Neuronal stem cell (in vitro differentiated cells): ENCODE measurements around the gene PPARG. TPM values are rescaled to one million over a fixed set of nuclear protein-coding genes. Genes with fewer than 3 reads are reported as not detected.
A peak's percentile ranks its signal among the peaks of the same experiment; 100 is the strongest.

Experiments
- DNase-seq: peaks from one replicate; pipeline ENCODE4 v3.0.0-alpha.2; 2013; ENCODE audit warnings: low spot score
- H2AFZ ChIP-seq: one replicate; pipeline ENCODE4 v1.6.1; 2013; ENCODE audit warnings: mild to moderate bottlenecking, low read length, inconsistent platforms
- H2AK5ac ChIP-seq: 2 replicates; pipeline ENCODE4 v1.6.1; 2013; ENCODE audit warnings: low read depth, mild to moderate bottlenecking, inconsistent platforms, low read length, moderate library complexity, mixed read lengths
- H2BK120ac ChIP-seq: 2 replicates; pipeline ENCODE4 v1.6.1; 2013; ENCODE audit warnings: low read depth, mild to moderate bottlenecking, inconsistent platforms, low read length, moderate library complexity, mixed read lengths
- H2BK12ac ChIP-seq: one replicate; pipeline ENCODE4 v1.6.1; 2013; ENCODE audit warnings: low read length, inconsistent platforms
- H2BK15ac ChIP-seq: 2 replicates; pipeline ENCODE4 v1.6.1; 2013; ENCODE audit warnings: mild to moderate bottlenecking, low read length, inconsistent platforms, mixed read lengths
- H2BK5ac ChIP-seq: one replicate; pipeline ENCODE4 v1.6.1; 2013; ENCODE audit warnings: inconsistent platforms, mild to moderate bottlenecking, low read length, moderate library complexity
- H3K14ac ChIP-seq: one replicate; pipeline ENCODE4 v1.6.1; 2013; ENCODE audit warnings: low read length, inconsistent platforms
- H3K18ac ChIP-seq: 2 replicates; pipeline ENCODE4 v1.6.1; 2013; ENCODE audit warnings: low read length, inconsistent platforms
- H3K23ac ChIP-seq: 2 replicates; pipeline ENCODE4 v1.6.1; 2013; ENCODE audit warnings: low read depth, mild to moderate bottlenecking, mixed read lengths, low read length, inconsistent platforms; ENCODE audit not compliant: poor library complexity
- H3K27ac ChIP-seq: replicated peaks from 3 replicates; pipeline ENCODE4 v1.5.1; 2013; ENCODE audit warnings: low read length, inconsistent platforms
- H3K27me3 ChIP-seq, 3 experiments: 2 replicates each; pipeline ENCODE4 v1.6.1; 2013; ENCODE audit warnings: low read length in 3 of 3, mild to moderate bottlenecking in 2 of 3, inconsistent platforms in 1 of 3, low read depth in 1 of 3, mixed read lengths in 1 of 3, moderate library complexity in 1 of 3; ENCODE audit not compliant: control insufficient read depth in 3 of 3, insufficient read depth in 3 of 3
- H3K36me3 ChIP-seq, 2 donors: replicated peaks in 1 of 2; 2 replicates each; pipeline ENCODE4 v1.6.1; 2013; ENCODE audit warnings: low read length in 2 of 2; ENCODE audit not compliant: control insufficient read depth in 2 of 2, insufficient read depth in 2 of 2
- H3K4ac ChIP-seq: 2 replicates; pipeline ENCODE4 v1.6.1; 2013; ENCODE audit warnings: inconsistent platforms, mild to moderate bottlenecking, low read length, moderate library complexity
- H3K4me1 ChIP-seq, 2 donors: 1 replicate in 1 of 2; 2 replicates in 1 of 2; pipeline ENCODE4 v1.6.1; 2013; ENCODE audit warnings: low read length in 2 of 2, low read depth in 1 of 2; ENCODE audit not compliant: control insufficient read depth in 2 of 2, insufficient read depth in 1 of 2
- H3K4me2 ChIP-seq: one replicate; pipeline ENCODE4 v1.6.1; 2013; ENCODE audit warnings: mild to moderate bottlenecking, low read length, inconsistent platforms; ENCODE audit not compliant: insufficient read depth, poor library complexity, severe bottlenecking
- H3K4me3 ChIP-seq, 2 donors: 2 replicates each; pipeline ENCODE4 v1.5.1; 2013; ENCODE audit warnings: low read length in 2 of 2, mild to moderate bottlenecking in 2 of 2, inconsistent platforms in 1 of 2, moderate library complexity in 1 of 2
- H3K79me1 ChIP-seq: one replicate; pipeline ENCODE4 v1.6.1; 2013; ENCODE audit warnings: low read depth, mild to moderate bottlenecking, inconsistent platforms, low read length, moderate library complexity
- H3K9ac ChIP-seq: one replicate; pipeline ENCODE4 v1.6.1; 2013; ENCODE audit warnings: mild to moderate bottlenecking, low read depth, low read length, inconsistent platforms; ENCODE audit not compliant: poor library complexity
- H3K9me3 ChIP-seq, 2 donors: replicated peaks in 1 of 2; 2 replicates each; pipeline versions ENCODE3 to v1.6.1; 2013; ENCODE audit warnings: low read length in 2 of 2, mild to moderate bottlenecking in 2 of 2, inconsistent platforms in 1 of 2, low read depth in 1 of 2, mixed read lengths in 1 of 2, moderate library complexity in 1 of 2; ENCODE audit not compliant: control insufficient read depth in 2 of 2, insufficient read depth in 1 of 2
- H4K8ac ChIP-seq: one replicate; pipeline ENCODE4 v1.6.1; 2013; ENCODE audit warnings: low read depth, mild to moderate bottlenecking, inconsistent platforms, low read length, moderate library complexity
- H4K91ac ChIP-seq: one replicate; pipeline ENCODE4 v1.6.1; 2013; ENCODE audit warnings: low read length, low read depth, mild to moderate bottlenecking, inconsistent platforms; ENCODE audit not compliant: poor library complexity
- WGBS, 2 donors: extraction: QIAGEN DNeasy Blood & Tissue Kit; methylation state at CpG; one replicate each; pipeline ENCODE4 v1.1.7; 2013; ENCODE audit warnings: missing lambda C conversion rate in 2 of 2, mixed read lengths in 1 of 2; ENCODE audit not compliant: insufficient read length in 2 of 2, insufficient replicate concordance in 1 of 2; ENCODE audit errors: extremely low coverage in 2 of 2; 5-methylcytosine and 5-hydroxymethylcytosine counted together
- polyA plus RNA-seq, 2 experiments: library from polyadenylated mRNA; stranded (reverse); fragments of 200-250 nt; gene quantifications; one replicate each; pipeline ENCODE4 v1.2.3, GENCODE V29; 2013

PPARG gene
- 0.59 TPM for polyA plus RNA-seq (2013, experiment 1 of 2)
- polyA plus RNA-seq (2013, experiment 2 of 2): 0.76 TPM

GRCh38 chr3:12288182-12289129 lies at the start of gene PPARG:
PPARG (plus strand) TSS chr3:12289070; CDS start chr3:12379712, 90,642 bp downstream.
- H3K27me3 ChIP-seq: peaks cover 8 to 76% (median 25%) of the 10 kb centered on the region in 3 experiments
- H2AK5ac ChIP-seq: no peak within 1 kb of the TSS
- H3K4me3 ChIP-seq: peak within 1 kb of the TSS in 1 of 2 donors; percentile 81
- H3K36me3 ChIP-seq: no peaks in the 10 kb centered on the region
- H2BK12ac ChIP-seq: no peak within 1 kb of the TSS
- H3K79me1 ChIP-seq: no peaks in the 10 kb centered on the region
- peak; percentile 33 for DNase-seq
- H2BK120ac ChIP-seq: no peak within 1 kb of the TSS
- no peaks in the 10 kb centered on the region for H3K4me1 ChIP-seq
- no peak within 1 kb of the TSS for H3K27ac ChIP-seq
- peak within 1 kb of the TSS; percentile 80 for H2AFZ ChIP-seq
- H3K23ac ChIP-seq: peak within 1 kb of the TSS; percentile 89
- H2BK5ac ChIP-seq: peak within 1 kb of the TSS; percentile 53
- no CpG with 5 or more reads among the region's 87 CpGs for WGBS, 2 donors
- peak within 1 kb of the TSS; percentile 75 for H2BK15ac ChIP-seq
- peak within 1 kb of the TSS; percentile 84 for H3K9ac ChIP-seq
- no peaks in the 10 kb centered on the region for H3K9me3 ChIP-seq
- no peak within 1 kb of the TSS for H3K4ac ChIP-seq
- H4K8ac ChIP-seq: peak within 1 kb of the TSS; percentile 43
- H4K91ac ChIP-seq: no peak within 1 kb of the TSS
- H3K4me2 ChIP-seq: peak within 1 kb of the TSS; percentile 98
- peak within 1 kb of the TSS; percentile 56 for H3K14ac ChIP-seq
- peak within 1 kb of the TSS; percentile 92 for H3K18ac ChIP-seq

DNA sequence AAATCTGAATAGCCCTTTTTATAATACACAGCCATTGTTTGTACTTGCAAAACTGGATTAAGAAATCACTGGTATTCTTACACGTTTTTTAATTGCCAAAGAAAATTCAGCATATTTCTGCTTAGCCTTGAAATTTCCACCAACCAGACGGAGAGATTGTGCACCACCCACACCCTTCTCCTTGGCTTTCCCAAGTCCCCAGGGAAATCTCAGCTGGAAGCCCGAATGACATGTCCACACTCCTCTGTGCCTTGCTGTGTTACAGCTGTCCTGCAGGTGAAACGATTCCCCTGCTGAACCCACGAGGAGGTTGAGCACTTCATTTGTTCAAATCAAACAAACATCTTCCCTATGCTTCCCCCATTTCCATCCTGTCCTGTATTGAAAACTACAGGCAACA lies 49.6 kb upstream of the PPARG start:
- Histone ChIP-seq H4K91ac (no peak overlapping the region), H2BK12ac (no peak overlapping the region), H3K9me3 (no peaks in the 10 kb centered on the region), H3K18ac (no peak overlapping the region), H3K14ac (no peak overlapping the region), H3K4me2 (no peak overlapping the region), H2AFZ (no peak overlapping the region), H3K36me3 (no peaks in the 10 kb centered on the region), H3K4me3 (no peak overlapping the region), H3K23ac (no peak overlapping the region), H2AK5ac (no peak overlapping the region), H3K27me3 (no peaks in the 10 kb centered on the region), H2BK15ac (no peak overlapping the region), H3K9ac (no peak overlapping the region), H3K4me1 (no peaks in the 10 kb centered on the region), H3K27ac (no peak overlapping the region), H3K4ac (no peak overlapping the region), H2BK5ac (no peak overlapping the region), H2BK120ac (no peak overlapping the region), H3K79me1 (no peaks in the 10 kb centered on the region), H4K8ac (no peak overlapping the region)
- WGBS, 2 donors: no CpG with 5 or more reads among the region's 5 CpGs
- no peak for DNase-seq

GRCh38 chr3:12242772-12243171 lies 46.1 kb upstream of the PPARG start:
- H2BK15ac ChIP-seq: no peak overlapping the region
- no peak overlapping the region for H3K23ac ChIP-seq
- no peak overlapping the region for H3K18ac ChIP-seq
- H3K36me3 ChIP-seq: no peaks in the 10 kb centered on the region
- no peak overlapping the region for H3K4me2 ChIP-seq
- no peak overlapping the region for H4K8ac ChIP-seq
- H3K27ac ChIP-seq: no peak overlapping the region
- WGBS, 2 donors: 100% methylated on average over 1 of the region's 2 CpGs; no CpG with 5 or more reads in 1 of the 2 donors
- H3K4ac ChIP-seq: no peak overlapping the region
- no peak overlapping the region for H2BK120ac ChIP-seq
- H3K79me1 ChIP-seq: no peaks in the 10 kb centered on the region
- H2BK5ac ChIP-seq: no peak overlapping the region
- no peak overlapping the region for H2AK5ac ChIP-seq
- H2AFZ ChIP-seq: no peak overlapping the region
- no peaks in the 10 kb centered on the region for H3K27me3 ChIP-seq
- DNase-seq: no peak
- no peak overlapping the region for H4K91ac ChIP-seq
- H2BK12ac ChIP-seq: no peak overlapping the region
- H3K14ac ChIP-seq: no peak overlapping the region
- H3K4me1 ChIP-seq: no peaks in the 10 kb centered on the region
- H3K9ac ChIP-seq: no peak overlapping the region
- no peaks in the 10 kb centered on the region for H3K9me3 ChIP-seq
- H3K4me3 ChIP-seq: no peak overlapping the region

DNA sequence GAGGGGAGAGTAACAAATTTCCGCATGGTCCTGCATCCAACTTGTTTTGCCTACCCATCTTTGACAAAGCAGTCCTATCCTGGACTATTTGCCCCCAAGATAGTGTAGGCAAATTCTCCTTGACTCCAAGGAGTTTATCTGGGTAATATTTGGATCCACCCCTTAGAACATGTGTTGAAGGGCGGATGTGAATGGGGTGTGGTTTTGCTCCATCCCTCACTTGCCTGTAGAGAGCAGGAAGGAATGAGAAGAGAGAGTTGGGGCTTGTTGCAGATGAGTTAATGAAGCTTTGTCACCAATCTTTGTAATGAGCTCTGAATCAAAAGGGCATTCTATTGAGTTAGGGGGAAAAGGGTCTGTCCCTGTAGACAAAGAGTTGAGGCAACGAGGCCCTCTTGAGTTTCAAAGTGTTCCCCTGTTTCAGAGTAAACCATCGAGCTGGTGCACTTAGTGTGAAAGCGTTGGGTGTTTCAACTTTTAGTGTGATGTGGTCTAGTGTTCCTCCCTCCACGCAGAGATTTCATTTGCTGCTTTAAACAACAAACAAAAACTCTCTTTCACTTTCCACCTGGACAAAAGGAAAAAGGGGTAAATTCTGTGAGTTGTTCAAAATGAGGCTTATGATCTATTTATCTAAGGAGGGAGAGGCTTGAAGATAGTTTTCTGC lies 42.2 kb upstream of the PPARG start:
- Histone ChIP-seq H2BK15ac (no peak overlapping the region), H3K14ac (no peak overlapping the region), H2BK5ac (no peak overlapping the region), H2AK5ac (no peak overlapping the region), H3K4me3 (no peak overlapping the region), H2BK120ac (no peak overlapping the region), H3K79me1 (no peaks in the 10 kb centered on the region), H3K4me2 (no peak overlapping the region), H4K8ac (no peak overlapping the region), H3K23ac (no peak overlapping the region), H3K4me1 (no peaks in the 10 kb centered on the region), H4K91ac (no peak overlapping the region), H3K36me3 (no peaks in the 10 kb centered on the region), H3K9ac (no peak overlapping the region), H3K27ac (no peak overlapping the region), H3K9me3 (no peaks in the 10 kb centered on the region), H3K4ac (no peak overlapping the region), H2AFZ (no peak overlapping the region), H3K18ac (no peak overlapping the region), H2BK12ac (no peak overlapping the region), H3K27me3 (no peaks in the 10 kb centered on the region)
- WGBS, 2 donors: no CpG with 5 or more reads among the region's 6 CpGs
- DNase-seq: no peak
